ENCODE data around the gene ADAM8.

DNA sequence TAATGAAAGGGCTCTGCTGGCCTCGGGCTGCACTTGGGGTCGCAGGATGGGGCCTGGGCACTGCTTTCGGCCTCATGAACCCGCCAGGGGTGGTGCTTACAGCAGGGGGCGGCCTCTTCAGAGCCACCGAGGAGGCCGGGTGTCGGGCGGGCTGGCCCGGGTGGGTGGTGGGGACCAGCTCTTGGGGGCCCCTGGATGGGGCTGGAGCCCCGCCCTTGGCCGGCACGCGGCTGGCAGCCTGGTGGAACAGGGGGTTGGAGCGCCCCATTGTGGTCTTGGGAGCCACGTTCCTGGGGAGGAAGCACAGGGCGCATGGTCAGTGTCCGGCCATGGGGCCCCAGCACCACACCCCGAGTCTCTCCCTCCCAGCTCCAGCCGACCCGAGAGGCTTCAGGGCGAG, 8.8 kb downstream of the ADAM8 start:
- TF ChIP-seq CTCF (IDR thresholded peaks at IDR 0.05) (no peak), EZH2 (IDR thresholded peaks at IDR 0.05; ENCODE audit: borderline replicate concordance, insufficient read depth, low read depth, low read length, poor library complexity, severe bottlenecking) (no peak)
